Measurements from ENCODE around the gene ASB14.

The ASB14 gene

DNA sequence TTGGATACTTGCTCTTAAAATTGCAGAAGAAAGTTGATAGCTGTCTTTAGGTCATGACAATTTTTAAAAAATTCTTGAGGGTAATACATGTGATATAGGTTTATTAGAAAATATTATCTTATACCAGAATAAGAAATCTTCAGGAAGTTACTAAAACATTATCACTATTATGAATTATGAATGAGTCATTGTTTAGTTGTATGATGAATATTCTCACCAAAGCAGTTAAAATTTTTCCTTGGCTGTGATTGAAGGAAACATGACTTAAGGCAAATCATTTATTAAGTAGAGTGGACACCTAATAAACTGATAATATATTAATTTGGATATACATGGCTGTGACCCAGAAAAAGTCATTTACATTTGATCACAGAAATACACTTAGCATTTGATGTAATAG lies 34.8 kb downstream of the ASB14 start:
- DNase-seq: no peak

DNA sequence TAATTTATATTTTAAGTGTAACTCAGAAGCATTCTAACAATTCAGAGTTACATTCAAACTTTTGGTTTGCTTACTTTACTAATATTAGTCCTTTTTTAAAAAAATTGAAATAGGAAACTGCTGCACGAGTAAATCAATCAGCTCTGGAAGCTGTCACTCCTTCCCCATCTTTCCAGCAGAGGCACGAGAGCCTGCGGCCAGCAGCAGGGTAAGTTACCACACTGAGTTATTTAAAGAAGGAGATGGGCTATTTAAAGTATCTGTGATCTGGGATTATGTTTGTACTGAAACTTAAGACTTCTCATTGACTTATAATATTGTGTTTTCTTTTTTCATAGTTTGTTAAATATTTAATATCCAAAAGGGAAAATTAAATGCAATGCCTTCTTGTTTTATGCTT lies 35.6 kb downstream of the ASB14 start:
- no peak for DNase-seq

DNA sequence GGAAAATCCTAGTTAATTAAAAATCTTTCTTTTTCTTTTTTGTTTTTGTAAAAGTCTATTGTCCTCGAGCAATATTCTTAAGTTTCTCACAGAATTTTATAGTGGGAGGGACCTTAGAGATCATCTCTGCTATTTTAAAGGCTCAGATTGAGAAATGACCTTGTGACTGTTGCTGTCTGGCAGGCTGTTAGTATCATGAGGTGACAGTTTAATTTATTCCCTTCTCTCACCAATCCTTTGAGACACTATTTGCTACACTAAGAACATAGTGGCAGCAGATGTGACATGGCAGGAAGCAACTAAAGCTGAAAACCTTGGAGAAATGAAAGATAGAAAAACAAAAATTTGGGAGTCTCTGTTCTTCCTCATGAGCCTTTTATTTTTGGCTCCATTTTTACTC lies 40.1 kb downstream of the ASB14 start:
- peak in 1 of 2 donors; percentile 43 for DNase-seq

DNA sequence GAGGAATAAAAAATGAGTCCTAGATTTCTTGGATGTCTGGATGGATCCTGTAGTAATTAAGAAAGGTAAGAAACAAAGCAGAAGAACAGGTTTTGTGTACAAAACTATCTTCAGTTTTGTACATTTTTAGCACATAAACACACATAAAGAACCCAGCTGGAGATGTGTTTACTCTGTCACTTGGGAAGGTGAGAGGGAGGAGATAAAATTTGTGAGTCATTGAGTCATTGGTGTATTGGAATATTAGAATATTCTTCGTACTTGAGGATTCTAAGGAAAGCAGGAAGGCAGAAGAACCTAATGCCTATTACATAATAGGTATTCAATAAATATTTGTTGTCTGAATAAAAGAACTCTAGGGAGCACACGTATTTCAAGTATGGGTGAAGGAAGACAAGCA lies 47.5 kb downstream of the ASB14 start:
- no peak for DNase-seq

DNA sequence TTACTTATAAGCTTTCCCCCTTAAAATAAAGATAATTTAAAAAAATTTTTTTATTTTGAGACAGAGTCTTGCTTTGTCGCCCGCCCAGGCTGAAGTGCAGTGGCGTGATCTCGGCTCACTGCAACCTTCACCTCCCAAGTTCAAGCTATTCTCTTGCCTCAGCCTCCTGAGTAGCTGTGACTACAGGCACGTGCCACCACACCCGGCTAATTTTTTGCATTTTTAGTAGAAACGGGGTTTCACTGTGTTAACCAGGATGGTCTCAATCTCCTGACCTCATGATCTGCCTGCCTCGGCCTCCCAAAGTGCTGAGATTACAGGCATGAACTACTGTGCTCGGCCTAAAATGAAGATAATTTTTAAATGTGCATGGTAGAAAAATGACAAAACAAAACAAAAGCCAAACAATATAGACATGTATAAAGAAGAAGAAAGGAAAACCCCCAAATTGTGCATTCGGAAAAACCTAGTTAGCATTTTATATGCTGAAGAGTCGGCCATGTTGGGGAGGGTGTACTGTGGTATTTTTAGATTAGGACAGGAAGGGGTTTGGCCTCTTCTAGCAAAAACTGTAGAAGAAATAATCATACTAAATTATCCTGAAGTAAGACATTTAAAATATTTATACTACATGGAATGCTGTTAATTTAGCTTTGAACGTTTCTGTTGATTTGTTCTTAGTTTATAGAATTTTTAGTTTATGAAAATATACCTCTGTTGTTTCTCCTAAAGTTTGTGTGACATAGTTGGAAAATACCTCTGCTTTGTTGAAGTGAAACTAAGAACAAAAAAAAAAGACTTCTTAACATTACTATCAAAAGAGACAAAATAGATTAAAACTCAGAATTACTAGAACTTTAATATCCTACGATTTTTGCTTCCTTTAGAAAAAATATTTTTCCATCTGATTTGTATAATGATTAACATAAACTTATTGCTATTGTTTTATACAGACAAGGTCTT lies 57.6 kb downstream of the ASB14 start:
- no peak for DNase-seq

DNA sequence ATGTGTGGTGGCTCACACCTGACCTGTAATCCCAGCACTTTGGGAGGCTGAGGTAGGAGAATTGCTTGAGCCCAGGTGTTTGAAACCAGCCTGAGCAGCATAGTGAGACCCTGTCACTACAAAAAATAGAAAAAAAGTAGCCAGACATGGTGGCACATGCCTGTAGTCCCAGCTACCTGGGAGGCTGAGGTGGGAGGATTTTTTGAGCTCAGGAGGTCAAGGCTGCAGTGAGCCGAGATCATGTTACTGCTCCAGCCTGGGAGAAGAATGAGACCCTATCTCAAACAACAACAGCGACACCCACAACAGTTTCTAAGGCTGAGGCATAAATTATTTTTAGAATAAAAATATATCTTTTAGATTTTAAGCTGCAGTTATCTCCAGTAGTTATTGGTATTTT lies 58.7 kb downstream of the ASB14 start:
- no peak for DNase-seq

DNA sequence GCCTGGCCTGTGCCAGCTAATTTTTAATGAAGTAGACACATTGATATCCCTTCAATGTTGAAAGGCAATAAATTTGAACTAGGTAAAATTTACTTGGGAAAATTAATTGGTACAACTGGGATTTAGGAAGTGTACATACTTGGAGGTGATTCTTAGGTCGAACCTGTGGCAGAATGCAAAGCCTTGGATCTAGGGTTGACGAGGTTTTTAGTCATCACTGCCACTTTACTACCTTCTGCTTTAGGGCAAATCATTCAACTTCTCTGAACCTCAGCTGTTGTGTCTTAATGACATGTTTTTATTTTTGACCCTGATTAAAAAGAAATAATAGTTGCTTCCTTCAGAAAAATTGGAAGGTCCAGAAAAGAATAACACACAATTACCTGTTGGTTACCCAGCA lies 62.5 kb downstream of the ASB14 start:
- DNase-seq: no peak

DNA sequence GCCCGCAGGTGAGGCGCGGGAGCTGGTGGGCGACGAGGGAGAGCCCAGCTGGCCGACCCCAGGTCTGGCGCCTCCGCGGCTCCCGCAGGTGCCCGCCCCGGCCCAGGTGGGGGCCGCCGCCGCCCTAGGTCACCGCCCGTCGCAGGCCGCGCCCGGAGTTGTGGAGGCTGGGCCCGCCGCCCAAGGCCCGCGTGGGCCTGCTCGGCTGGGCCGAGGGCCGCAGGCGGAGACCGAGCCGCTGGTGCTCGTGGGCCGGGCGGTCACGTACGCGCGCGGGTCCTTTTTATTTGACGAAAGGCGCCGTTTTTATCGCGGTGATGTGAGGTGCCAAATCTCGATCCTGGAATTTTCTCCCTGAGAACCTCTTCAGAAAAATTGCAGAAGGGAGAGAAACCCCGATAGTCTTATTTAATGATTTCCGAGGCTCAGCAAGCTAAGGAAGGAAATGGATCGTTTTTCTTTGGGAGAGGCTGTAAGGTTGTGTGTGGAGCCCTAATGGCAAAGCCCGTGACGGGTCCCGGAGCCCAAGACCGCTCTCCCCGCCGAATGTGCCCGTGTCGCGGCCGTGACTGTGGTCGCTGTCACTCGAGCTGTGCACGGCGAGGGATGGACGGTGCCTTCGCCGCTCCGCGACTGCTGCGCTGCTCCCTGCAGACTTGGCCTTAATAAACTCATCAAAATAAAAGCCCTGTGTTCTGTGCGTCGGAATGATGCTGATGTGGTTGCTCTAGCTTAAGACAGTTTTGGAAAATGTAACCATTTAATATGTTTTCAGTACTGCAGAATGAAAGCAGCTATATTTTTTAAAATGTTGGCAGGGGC lies 64.3 kb downstream of the ASB14 start:
- peak; percentile 27 for DNase-seq

DNA sequence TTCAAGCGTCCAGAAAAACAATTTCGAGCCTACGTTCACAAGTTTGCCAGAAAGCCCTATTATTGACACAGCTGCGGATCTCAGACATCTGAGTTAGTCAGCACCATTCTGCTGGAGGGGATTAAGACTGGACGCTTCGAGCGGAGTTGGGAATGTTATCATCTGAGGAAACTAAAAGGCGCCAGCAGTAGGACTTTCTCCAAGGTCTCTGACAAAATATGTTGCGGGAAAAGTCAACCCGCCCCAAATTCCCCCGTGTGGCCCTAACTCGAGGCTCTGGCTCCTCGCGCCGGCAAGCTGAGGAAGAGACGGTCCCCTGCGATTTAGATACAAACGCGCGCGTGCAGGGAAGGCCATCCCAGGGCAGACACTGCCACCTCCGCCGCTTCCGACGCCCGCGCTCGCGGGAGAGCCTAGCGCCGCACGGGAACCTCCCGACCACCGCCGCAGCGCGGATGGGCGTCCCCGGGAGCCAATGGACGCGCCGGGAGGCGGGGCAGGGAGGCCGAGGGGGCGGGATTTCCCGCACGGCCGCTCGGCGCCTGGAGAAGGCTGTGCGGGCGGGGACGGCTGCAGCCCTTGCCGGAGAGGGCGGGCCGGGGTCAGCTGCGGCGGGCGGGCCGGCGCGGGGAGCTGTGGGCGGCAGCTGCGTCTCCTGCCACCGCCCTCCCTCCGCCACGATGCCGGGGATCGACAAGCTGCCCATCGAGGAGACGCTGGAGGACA lies 65.1 kb downstream of the ASB14 start, which contains the start of gene APPL1:
Gene APPL1 (plus strand): TSS at position 526 of the 726 bp plus-strand sequence. CDS start 155 bp downstream, at position 681.
- DNase-seq: peak; percentile 88 to 95

DNA sequence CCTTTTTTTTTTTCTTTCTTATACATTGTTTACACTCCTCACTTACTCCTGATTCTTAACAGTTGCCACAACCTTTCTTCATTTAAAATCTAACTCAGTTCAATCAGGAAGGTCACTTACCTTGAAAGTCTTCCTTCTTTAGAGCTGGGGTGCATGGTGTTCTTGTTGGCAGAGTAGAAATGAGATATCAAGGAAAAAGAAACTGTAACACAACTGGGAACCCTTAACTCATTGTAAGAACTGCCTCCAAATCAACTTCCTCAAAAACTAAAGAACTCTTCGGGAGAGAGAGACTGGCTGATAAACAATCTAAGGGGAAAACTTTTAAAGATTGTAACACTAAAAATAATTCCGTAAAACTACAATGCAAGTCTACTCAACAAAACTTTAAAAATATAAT lies 66.3 kb downstream of the ASB14 start:
- peak; percentile 23 to 35 for DNase-seq

DNA sequence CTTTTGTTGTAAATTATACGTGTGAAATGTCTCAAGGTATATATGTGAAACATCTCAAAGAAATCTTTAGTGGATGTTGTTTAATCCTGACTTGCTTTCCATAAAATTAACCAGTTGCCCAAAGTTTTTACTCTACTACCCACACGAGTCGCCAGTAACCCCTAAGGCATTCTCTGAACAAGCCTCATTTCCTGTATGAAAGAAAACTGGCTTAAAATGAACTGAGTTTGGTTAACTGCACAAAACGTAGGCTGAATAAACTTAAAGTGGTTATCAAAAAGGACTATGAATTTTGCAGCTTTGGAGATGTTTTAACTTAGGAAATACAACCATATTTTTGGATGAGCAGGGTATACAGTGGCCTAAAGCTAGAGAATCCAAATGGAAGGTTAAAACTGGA lies 67.6 kb downstream of the ASB14 start:
- DNase-seq: no peak

DNA sequence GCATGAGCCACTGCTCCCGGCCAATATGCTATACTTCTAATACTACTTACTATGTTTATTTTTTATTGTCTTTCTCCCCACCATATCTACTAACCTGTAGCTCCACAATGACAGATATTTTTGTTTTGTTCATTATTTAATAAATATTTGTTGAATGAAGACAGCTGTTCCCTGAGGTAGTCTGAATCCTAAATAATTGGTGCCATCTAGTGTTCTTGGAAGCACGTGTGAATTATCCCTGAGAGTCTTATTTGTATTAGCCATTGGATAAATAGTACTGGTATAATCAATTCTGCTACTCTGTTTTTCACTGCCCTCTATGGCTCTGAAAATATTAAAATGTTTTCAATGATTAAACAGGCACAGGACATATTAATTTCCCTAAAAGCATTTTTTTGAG lies 70.6 kb downstream of the ASB14 start:
- peak in 1 of 2 donors; percentile 10 for DNase-seq

All from inflammatory macrophage treated with lipopolysaccharide for 1 hour (primary cell).